LNCAP (cell line): ENCODE results near the gene ZBTB12.

Experiments used
- CTCF ChIP-seq: fragments of 450-650 bp; IDR thresholded peaks from 2 replicates; pipeline ENCODE4 v1.5.1; 2017; ENCODE audit warnings: mild to moderate bottlenecking

ZBTB12 gene

GRCh38 chr6:31928672-31928939 lies 26.7 kb upstream of the ZBTB12 start:
- TF ChIP-seq CTCF, result no peak

- no peak for TF ChIP-seq CTCF
Observed at GRCh38 chr6:31927863-31928671, 26.2 kb upstream of the ZBTB12 start.

- no peak for TF ChIP-seq CTCF
Observed at GRCh38 chr6:31927242-31927862, 25.5 kb upstream of the ZBTB12 start, which contains the start of gene C2. TSS of gene C2 (plus strand) at chr6:31927717. CDS start at chr6:31927753, 36 bp downstream.

- no peak for TF ChIP-seq CTCF
Observed at GRCh38 chr6:31922942-31923341, 21.1 kb upstream of the ZBTB12 start.

GRCh38 chr6:31920811-31921210 lies 18.9 kb upstream of the ZBTB12 start:
- TF ChIP-seq CTCF, result no peak

- no peak for TF ChIP-seq CTCF
Observed at GRCh38 chr6:31919624-31920303, 17.9 kb upstream of the ZBTB12 start.

DNA sequence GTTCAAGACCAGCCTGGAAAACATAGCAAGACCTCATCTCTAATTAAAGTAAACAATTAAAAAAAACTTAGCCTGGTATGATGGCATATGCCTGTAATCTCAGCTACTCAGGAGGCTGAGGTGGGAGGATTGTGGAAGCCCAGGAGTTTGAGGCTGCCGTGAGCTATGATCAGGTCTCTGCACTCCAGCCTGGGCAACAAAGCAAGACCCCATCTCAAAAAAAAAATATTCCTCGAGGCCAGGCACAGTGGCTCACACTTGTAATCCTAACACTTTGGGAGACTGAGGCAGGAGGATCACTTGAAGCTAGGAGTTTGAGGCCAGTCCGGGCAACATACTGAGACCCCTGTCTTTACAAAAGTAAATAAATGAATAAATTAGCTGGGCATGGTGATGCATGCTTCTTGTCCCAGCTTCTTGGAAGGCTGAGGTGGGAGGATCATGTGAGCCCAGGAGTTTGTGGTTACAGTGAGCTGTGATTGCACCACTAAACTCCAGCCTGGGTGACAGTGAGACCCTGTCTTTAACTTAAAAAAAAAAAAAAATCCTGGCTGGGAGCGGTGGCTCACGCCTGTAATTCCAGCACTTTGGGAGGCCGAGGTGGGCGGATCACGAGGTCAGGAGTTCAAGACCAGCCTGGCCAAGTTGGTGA lies 16.3 kb upstream of the ZBTB12 start:
- no peak for TF ChIP-seq CTCF
